Measurements from ENCODE around the gene BMP7.

BMP7 gene

DNA sequence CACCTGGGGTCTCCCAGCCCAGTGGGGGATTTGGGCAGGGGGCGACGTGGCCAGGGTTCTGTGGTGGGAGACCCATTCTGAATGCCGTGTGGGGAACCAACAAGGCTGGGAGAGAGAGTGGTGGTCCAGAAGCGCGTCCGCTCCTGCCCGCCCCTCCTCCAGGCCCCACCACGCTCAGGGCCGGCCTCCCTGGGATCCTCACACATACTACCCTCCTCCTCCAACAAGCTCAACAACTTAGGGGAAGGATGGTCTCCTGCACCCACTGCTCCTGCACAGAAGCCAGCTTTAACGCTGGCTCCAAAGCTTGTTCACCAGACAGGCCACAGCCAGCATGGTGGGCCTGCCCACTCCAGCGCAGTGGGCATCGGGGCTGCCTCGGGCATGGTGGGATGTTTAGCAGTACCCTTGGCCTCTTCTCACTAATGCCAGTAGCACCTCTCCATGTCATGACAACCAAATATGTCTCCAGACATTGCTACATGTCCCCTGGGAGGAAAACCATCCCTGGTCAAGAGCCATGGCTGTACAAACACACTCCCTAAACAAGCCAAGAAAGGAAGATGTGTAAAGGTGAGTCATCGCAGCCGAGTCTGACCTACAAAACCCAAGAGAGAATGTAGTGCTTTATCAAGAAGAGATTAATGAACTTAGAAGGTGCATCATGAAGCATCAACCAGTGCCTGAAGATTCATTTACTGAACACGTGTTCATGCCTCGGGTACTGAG is 75.7 kb downstream of the BMP7 start:
- peak; percentile 73 for DNase-seq (ENCODE audit: low read depth)

DNA sequence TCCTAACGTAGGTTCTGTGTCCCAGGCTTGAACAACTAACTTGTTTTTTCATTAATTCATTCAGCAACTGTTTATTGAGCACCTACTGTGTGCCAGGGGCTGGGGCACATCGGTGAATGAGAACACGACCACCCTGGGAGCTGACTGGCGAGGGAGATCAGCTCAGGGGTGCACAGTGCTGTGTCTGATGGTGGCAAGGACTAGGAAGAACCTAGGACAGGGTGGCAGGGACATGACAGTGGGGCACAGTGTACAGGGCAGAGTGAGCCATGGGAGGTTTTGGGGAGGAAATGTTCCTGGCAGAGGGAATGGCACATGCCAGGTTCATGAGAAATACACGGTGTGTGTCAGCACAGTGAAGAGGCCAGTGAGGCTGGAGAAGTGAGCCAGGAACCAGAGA is 76.7 kb downstream of the BMP7 start:
- DNase-seq (ENCODE audit: low read depth), result no peak

DNA sequence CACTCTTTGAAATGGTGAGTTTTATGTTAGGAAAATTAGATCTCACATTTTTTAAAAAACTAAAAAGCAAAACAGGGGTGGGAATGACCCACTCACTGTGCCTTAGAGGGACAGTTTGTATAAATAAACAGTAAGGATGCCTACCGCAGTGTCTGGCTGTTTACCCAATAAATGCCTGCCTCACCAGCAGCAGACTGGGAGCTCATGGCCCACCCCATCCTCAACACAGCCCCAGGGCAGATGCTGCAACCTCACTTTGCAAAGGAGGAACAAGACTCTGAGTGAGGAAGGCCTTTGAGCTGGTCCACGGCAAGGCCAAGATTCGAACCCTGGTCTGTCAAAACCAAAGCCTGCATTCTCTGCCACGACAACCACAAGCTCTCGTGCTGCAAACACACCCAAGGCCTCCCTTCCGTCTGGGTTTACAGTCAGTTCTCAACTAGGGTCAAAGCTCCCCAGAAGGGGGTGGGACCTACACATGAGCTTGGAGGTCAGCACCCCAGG is 77.8 kb downstream of the BMP7 start:
- DNase-seq (ENCODE audit: low read depth), result peak; percentile 30

DNA sequence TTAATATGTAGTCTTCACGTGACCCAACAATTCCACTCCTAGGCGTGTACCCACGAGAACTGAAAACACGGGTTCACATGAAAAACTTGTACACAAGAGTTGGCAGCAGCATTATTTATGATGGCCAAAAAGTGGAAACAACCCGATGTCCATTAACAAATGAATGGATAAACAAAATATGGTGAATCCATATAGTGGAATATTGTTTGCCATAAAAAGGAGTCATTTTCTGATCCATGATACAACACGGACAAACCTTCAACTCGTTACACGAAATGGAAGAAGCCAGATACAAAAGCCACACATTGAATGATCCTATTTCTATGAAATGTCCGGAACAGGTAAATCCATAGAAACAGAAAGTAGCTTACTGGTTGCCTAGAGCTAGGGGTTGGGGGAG is 78.4 kb downstream of the BMP7 start:
- no peak for DNase-seq (ENCODE audit: low read depth)

DNA sequence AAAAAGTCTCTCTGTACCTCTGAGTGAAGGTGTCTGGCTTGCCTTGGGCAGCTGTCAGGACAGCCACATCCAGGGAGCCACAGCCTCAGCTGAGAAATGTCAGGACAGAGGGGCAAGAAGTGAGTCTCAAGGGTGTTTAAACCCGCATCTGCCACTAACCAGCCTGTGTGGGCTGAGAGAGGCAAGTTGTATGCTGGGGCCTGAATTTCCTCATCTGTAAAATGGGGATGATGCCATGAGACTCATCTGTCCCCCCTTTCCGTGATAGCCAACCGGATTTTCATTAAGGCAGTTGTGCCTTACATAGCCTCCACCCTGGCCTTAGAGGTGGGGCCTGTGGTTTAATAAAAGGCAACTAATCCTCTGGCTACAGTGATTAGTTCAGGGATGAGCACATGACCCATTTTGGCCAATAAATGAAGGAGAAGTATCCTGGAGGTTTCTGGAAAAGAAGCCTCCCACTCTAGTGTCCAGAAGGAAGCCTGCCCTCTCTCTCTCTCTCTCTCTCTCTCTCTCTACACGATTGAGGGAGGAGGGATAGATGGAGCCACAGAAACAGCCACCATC is 79.3 kb downstream of the BMP7 start:
- DNase-seq (ENCODE audit: low read depth), result no peak

DNA sequence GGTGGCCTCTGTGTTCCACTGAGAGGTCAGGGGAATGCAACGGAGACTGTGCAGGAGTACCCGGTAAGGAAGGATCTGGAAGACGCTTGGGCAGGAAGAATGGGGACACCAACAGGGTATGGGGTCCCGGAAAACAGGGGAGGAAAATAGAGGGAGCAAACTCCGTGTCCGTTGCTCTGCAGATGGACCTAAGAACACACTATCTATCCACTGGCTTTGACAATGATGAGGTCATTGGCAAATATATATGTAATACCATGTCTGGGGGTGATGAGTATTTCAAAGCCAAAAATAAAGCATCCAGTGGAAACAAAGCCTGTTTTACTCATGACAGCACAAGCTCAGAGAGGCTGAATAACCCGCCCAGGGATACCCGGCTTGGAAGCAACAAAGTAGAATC is 80.2 kb downstream of the BMP7 start:
- no peak for DNase-seq (ENCODE audit: low read depth)

DNA sequence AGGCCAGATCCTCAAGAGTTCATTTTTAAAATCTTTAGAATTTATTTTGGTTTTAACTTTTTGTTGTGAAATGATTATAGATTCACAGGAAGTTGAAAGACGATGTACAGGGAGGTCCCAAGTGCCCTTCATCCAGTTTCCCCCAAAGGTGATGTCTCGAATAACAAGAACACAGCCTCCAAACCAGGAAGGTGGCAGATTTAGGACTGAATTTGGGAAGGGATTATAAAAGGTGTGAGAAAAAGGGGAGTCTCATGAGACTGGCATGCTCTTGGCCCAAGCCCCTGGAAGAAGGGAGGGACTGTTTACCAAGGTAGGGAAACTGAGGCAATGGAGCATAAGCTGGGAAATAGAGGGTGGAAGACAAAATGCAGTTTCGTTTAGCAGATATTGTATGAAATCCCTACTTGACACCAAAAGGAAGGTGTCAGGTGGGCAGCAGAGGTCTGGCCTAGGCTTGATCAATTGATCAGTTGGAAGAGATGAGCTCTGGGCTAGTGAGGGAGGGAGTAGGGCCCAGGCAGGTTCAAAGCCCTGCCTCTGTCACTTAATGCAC is 81.2 kb downstream of the BMP7 start:
- no peak for DNase-seq (ENCODE audit: low read depth)

DNA sequence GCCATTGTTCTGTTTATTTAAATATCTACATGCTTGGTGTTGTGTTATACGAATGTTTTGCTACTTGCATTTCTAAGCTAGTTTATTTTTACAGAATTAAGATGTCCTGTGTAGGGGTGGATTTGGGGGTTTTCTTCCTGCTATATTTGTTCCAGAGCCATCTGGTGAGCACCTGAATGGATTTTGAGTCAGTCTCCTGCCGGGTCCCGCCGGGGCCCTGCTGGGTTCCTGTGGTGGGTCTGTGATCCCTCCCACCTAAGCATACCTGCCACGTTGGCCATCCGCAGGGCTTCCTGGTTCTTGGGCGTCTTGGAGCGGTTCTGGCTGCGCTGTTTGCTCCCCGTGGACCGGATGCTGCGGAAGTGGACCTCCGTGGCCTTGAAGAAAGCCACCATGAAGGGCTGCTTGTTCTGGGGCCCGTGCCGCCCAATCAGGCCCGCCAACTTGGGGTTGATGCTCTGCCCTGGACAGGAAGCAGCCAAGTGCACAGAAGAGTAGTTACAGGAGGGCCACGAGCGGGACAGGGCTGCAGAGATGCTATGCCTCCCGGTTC is 82.9 kb downstream of the BMP7 start:
- DNase-seq (ENCODE audit: low read depth), result no peak

DNA sequence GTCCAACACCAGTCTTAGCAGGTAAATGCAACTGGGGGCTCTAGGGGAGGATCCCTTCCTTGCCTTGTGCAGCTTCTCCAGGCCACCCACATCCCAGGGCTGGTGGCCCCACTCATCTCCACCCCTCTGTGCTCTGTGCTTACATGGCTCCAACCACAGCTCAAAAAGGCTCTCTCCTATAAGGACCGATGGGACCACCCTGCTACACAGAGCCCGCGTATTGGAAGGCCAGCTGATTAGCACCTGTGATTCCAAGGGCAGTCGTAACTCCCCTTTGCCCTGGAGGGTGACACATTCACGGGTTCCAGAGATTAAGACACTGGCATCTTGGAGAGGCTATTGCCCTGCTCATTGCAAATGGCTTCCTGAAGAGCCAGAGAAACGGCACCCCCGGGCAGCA is 84.8 kb downstream of the BMP7 start:
- DNase-seq (ENCODE audit: low read depth), result no peak

DNA sequence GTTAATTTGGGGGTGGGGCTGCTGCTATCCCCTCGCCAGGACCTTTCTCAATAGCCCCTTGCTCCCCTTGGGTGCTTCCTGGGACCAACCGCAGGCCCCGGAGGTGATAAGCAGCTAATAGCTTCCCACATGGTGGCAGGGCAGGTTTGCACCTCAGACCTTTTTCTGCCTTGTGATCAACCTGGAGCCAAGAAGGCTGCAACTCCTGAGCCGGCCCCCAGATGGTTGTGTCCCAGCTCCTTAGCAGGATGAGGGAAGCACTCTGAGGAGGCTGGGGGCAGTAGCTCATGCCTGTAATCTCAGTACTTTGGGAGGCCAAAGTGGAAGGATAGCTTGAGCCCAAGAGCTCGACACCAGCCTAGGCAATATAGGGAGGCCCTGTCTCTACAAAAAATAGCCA is 85.5 kb downstream of the BMP7 start:
- no peak for DNase-seq (ENCODE audit: low read depth)

- no peak for DNase-seq (ENCODE audit: low read depth)
Measured at GRCh38 chr20:57180387-57180786, 86.1 kb downstream of the BMP7 start.

DNA sequence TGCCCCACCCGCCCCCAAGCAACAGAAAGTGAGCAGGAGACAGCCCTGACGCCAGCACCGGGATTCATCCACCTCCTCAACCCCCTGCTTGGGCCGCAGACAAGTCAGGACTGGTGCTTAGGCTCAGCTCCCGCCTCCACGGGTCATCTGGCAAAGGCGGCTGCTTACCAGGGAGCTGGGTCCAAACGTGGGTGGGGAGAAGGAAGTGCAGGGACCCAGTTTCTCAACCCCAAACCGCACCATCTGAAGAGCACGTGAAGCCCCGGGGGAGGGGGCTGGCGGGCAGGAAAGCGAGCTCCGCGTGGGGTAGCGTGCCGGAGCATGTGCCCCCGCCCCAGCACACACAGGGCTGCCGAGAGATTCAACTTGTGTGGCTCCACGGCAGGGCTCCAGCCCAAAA is 87.2 kb downstream of the BMP7 start:
- no peak for DNase-seq (ENCODE audit: low read depth)

- DNase-seq (ENCODE audit: low read depth), result no peak
Measured at GRCh38 chr20:57178582-57179111, 87.8 kb downstream of the BMP7 start.

- no peak for DNase-seq (ENCODE audit: low read depth)
Measured at GRCh38 chr20:57177636-57178280, 88.7 kb downstream of the BMP7 start.

GRCh38 chr20:57176842-57177241 is 89.6 kb downstream of the BMP7 start:
- DNase-seq (ENCODE audit: low read depth), result no peak

GRCh38 chr20:57175397-57176010 is 90.9 kb downstream of the BMP7 start:
- DNase-seq (ENCODE audit: low read depth), result no peak

DNA sequence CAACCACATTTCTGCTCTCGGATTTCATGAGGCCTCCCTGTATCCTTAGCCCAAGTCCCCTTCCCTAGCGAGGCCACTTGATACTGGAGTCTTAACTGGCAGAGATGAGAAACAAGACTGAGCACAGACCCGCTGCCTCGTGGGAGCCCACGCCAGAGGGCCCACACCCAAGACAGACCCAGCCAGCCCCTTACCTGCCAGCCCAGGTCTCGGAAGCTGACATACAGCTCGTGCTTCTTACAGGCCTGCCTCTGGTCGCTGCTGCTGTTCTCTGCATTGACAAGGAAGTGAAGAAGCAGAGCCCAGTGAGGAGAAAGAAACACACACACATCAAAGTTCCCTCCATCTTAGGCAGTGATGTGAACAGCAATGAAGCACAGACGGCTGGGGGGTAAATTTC is 91.7 kb downstream of the BMP7 start:
- no peak for DNase-seq (ENCODE audit: low read depth)

GRCh38 chr20:57173986-57174385 is 92.5 kb downstream of the BMP7 start:
- no peak for DNase-seq (ENCODE audit: low read depth)

- no peak for DNase-seq (ENCODE audit: low read depth)
Measured at GRCh38 chr20:57173041-57173440, 93.4 kb downstream of the BMP7 start.

GRCh38 chr20:57170343-57170742 is 96.1 kb downstream of the BMP7 start:
- no peak for DNase-seq (ENCODE audit: low read depth)

DNA sequence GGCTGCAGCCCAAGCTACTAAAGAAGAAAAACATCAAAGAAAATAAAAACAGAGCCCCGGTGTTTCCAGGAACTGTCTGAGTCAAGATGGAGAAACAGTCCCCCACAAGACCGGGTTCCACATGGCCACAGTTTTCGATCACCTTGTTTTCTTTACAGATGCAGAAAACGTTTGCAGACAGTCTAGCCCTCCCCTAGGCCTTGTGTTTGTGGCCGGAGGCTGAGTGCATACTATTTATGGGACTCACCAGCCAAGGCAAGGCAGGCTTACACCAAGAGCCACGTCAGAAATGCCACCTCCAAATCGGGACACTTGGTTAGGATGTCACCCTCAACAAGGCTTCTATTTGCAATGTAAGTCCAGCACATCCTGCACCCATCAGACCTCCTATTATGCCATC is 97.3 kb downstream of the BMP7 start:
- DNase-seq (ENCODE audit: low read depth), result no peak
